ENCODE results near the gene BTNL9. TPM values are rescaled to one million over a fixed set of nuclear protein-coding genes. Genes with fewer than 3 reads are reported as not detected.

Gene BTNL9

DNA sequence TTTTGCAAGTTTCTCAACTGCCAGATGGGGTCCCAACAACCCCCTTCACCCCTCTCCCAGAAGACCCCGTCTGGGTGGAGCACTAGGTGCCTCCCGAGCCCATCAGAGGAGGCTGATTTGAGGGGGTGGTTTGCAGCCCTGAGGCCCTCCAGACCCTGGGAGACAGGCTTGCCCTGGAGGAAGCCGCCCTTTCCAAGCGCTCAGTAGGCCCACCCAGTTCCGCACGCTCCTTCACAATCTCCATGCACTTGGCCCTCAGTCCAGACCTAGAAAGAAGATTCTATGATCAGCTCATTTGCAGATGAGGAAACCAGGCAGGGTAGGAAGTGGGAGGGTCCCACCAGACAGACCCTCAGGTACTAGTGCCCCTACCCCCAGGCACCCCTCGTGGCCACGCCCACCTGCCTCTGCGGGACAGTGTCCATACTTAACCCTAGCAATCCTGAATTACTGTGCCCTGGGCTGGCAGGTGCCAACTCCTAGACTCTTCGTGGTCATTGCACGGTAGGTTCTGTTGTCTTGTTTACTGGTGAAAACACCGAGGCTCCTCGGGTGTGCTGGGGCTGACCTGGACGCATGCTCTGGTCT, 68.6 kb downstream of the BTNL9 start:
- Histone ChIP-seq H3K18ac (ENCODE audit: low read length) (no peak overlapping the region), H3K4me3 (ENCODE audit: low read length) (no peak overlapping the region), H3K4me2 (ENCODE audit: low read length) (no peak overlapping the region), H3K4ac (ENCODE audit: low read depth, low read length) (no peak overlapping the region), H3K9ac (ENCODE audit: low read length) (no peak overlapping the region), H2BK15ac (replicated peaks; ENCODE audit: low read depth) (no peak overlapping the region), H4K5ac (ENCODE audit: low read length) (no peak overlapping the region), H3K56ac (ENCODE audit: low read length) (no peak overlapping the region), H4K8ac (ENCODE audit: low read depth, low read length) (no peak overlapping the region), H3K4me1 (ENCODE audit: control insufficient read depth, low read depth, low read length) (no peaks in the 10 kb centered on the region), H2BK120ac (ENCODE audit: low read depth, low read length) (no peak overlapping the region), H3K23ac (ENCODE audit: low read length) (no peak overlapping the region), H3K79me2 (ENCODE audit: control insufficient read depth, insufficient read depth, low read length) (no peaks in the 10 kb centered on the region), H3K27me3 (ENCODE audit: insufficient read depth, low read length, poor library complexity) (no peaks in the 10 kb centered on the region), H2AK5ac (ENCODE audit: low read length) (no peak overlapping the region), H2BK5ac (ENCODE audit: low read length) (no peak overlapping the region), H3K27ac (ENCODE audit: low read depth, low read length) (no peak overlapping the region), H3K36me3 (ENCODE audit: control insufficient read depth, insufficient read depth, low read length) (no peaks in the 10 kb centered on the region), H3K79me1 (ENCODE audit: low read length) (no peaks in the 10 kb centered on the region)
- no peak for DNase-seq
- WGBS (ENCODE audit: extremely low coverage, insufficient coverage, low lambda C conversion rate), result no CpG with 5 or more reads among the region's 14 CpGs

- no peak overlapping the region for H2BK120ac ChIP-seq (ENCODE audit: low read depth, low read length)
- H3K36me3 ChIP-seq (ENCODE audit: control insufficient read depth, insufficient read depth, low read length), result no peaks in the 10 kb centered on the region
- H3K18ac ChIP-seq (ENCODE audit: low read length), result no peak overlapping the region
- no peak overlapping the region for H4K5ac ChIP-seq (ENCODE audit: low read length)
- H4K8ac ChIP-seq (ENCODE audit: low read depth, low read length), result no peak overlapping the region
- no peaks in the 10 kb centered on the region for H3K27me3 ChIP-seq (ENCODE audit: insufficient read depth, low read length, poor library complexity)
- no peak overlapping the region for H3K4ac ChIP-seq (ENCODE audit: low read depth, low read length)
- H2BK5ac ChIP-seq (ENCODE audit: low read length), result no peak overlapping the region
- no peak overlapping the region for H3K23ac ChIP-seq (ENCODE audit: low read length)
- peak; percentile 34 for DNase-seq
- H2AK5ac ChIP-seq (ENCODE audit: low read length), result no peak overlapping the region
- H3K56ac ChIP-seq (ENCODE audit: low read length), result no peak overlapping the region
- H3K4me3 ChIP-seq (ENCODE audit: low read length), result no peak overlapping the region
- H3K4me1 ChIP-seq (ENCODE audit: control insufficient read depth, low read depth, low read length), result no peaks in the 10 kb centered on the region
- no peaks in the 10 kb centered on the region for H3K79me1 ChIP-seq (ENCODE audit: low read length)
- H2BK15ac ChIP-seq (replicated peaks; ENCODE audit: low read depth), result no peak overlapping the region
- H3K27ac ChIP-seq (ENCODE audit: low read depth, low read length), result no peak overlapping the region
- H3K4me2 ChIP-seq (ENCODE audit: low read length), result no peak overlapping the region
- H3K9ac ChIP-seq (ENCODE audit: low read length), result no peak overlapping the region
- WGBS (ENCODE audit: extremely low coverage, insufficient coverage, low lambda C conversion rate), result no CpG with 5 or more reads among the region's 11 CpGs
- no peaks in the 10 kb centered on the region for H3K79me2 ChIP-seq (ENCODE audit: control insufficient read depth, insufficient read depth, low read length)
These were observed 69.5 kb downstream of the BTNL9 start for GRCh38 chr5:181109489-181110013.

DNA sequence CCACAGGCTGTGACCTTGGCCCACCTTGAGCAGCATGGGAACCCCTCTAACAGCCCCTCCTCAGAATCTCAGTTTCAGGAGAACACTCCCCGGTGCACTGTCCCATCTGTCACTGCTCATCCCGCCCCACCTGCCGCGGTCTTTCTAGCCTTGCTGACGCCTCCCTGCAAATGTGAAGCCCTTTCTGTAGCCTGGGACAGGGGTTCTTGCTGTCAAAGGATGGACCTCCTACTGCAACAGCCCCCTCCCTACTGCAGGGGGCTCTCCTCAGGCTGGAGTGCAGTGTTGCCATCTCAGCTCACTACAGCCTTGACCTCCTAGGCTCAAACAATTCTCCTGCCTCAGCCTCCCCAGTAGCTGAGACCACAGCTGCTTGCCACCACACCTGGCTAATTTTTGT, 70.9 kb downstream of the BTNL9 start:
- Histone ChIP-seq H2AK5ac (ENCODE audit: low read length) (no peak overlapping the region), H2BK120ac (ENCODE audit: low read depth, low read length) (no peak overlapping the region), H2BK15ac (replicated peaks; ENCODE audit: low read depth) (no peak overlapping the region), H3K18ac (ENCODE audit: low read length) (no peak overlapping the region), H3K4me2 (ENCODE audit: low read length) (no peak overlapping the region), H3K36me3 (ENCODE audit: control insufficient read depth, insufficient read depth, low read length) (no peaks in the 10 kb centered on the region), H3K4me1 (ENCODE audit: control insufficient read depth, low read depth, low read length) (no peaks in the 10 kb centered on the region), H3K4ac (ENCODE audit: low read depth, low read length) (no peak overlapping the region), H4K8ac (ENCODE audit: low read depth, low read length) (no peak overlapping the region), H3K27me3 (ENCODE audit: insufficient read depth, low read length, poor library complexity) (peaks cover 2% of the 10 kb centered on the region), H3K4me3 (ENCODE audit: low read length) (no peak overlapping the region), H4K5ac (ENCODE audit: low read length) (no peak overlapping the region), H3K23ac (ENCODE audit: low read length) (no peak overlapping the region), H3K79me1 (ENCODE audit: low read length) (no peaks in the 10 kb centered on the region), H3K27ac (ENCODE audit: low read depth, low read length) (no peak overlapping the region), H3K79me2 (ENCODE audit: control insufficient read depth, insufficient read depth, low read length) (no peaks in the 10 kb centered on the region), H3K9ac (ENCODE audit: low read length) (no peak overlapping the region), H3K56ac (ENCODE audit: low read length) (no peak overlapping the region), H2BK5ac (ENCODE audit: low read length) (no peak overlapping the region)
- no peak for DNase-seq
- no CpG with 5 or more reads among the region's 5 CpGs for WGBS (ENCODE audit: extremely low coverage, insufficient coverage, low lambda C conversion rate)

Small RNA genes lying within 50 kb of the gene (small RNA-seq; reads per million reads assigned to genes)
- gene MIR8089 (ENCODE audit: insufficient read depth) (not detected), gene RNU6-1036P (ENCODE audit: insufficient read depth) (not detected)
